NOMO-1 treated with DMSO at 0.1 percent for 48 hours (cell line): ENCODE results near the gene TSKU.

ENCODE experiments used
- DNase-seq: peaks from one replicate; lab custom pipeline; 2025; ENCODE audit not compliant: unreplicated experiment; lab: John Stamatoyannopoulos, UW

TSKU gene

DNA sequence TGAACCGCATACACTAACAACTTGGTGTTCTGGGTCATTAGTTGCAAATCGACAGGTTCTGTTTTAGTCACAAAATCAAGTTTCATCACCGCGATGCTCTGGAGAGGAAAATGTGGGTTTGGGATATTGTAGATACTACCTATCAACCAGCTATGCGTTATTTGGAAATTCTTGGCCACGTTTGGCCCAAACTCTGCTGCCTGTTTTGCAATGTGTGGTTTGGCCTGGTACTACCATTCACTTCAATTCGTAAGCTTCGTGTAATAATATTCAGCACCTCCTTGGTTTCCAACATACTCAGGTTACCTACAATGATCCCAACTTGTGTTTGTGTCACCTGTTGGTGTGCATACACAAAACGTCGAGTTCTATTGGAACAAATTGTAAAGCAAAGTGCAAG, 61.4 kb downstream of the TSKU start:
- DNase-seq, result peak; percentile 46

- DNase-seq, result no peak
Measured at GRCh38 chr11:76845069-76845468, 61.9 kb downstream of the TSKU start.

DNA sequence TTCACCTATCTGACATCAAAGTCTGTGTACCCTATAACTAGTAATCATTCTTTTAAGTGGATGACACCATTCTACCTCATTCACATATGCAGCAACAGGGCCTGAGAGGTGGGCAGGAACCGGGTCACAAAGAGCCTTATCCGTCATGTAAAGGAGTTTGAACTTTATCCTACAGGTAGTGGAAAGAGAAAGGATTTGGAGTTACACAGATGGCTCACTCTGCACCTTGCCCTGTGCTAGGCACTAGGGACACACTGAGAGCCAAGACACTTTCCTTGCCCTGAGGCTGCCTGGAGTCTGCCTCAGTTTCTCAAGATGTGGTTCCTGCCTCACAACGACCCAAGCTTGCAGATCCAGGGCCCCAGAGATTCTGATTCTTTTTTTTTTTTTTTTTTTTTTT, 63.3 kb downstream of the TSKU start:
- no peak for DNase-seq
